H1 (cell line): ENCODE results near the gene SLC6A18. TPM values are rescaled to one million over a fixed set of nuclear protein-coding genes. Genes with fewer than 3 reads are reported as not detected.
"Not testable (repeated sequence)": the region's sequence is repeated elsewhere in the genome, so short reads cannot be mapped to it uniquely, and the experiment has no call there.

ENCODE experiments used
- CTCF ChIA-PET: fragments of 300-600 bp; sonication (Branson Sonifier 250); formaldehyde crosslinking; loops from one replicate; lab custom pipeline; 2021; ENCODE audit not compliant: partially characterized antibody; lab: Charles Lee
- POLR2A ChIA-PET: fragments of 300-600 bp; sonication (Branson Sonifier 250); formaldehyde crosslinking; loops from one replicate; lab custom pipeline; 2021; ENCODE audit warnings: inconsistent platforms; ENCODE audit not compliant: partially characterized antibody; lab: Charles Lee
- DNase-seq, 2 experiments: peaks; one replicate each; pipeline versions ENCODE4 v3.0.0 to v3.0.0-alpha.2; 2010 to 2022; ENCODE audit warnings: low spot score in 2 of 2, low read depth in 1 of 2, mixed read lengths in 1 of 2
- FAIRE-seq: peaks from 2 replicates; lab custom pipeline; 2011; peaks lifted over from hg19 to GRCh38; lab: Jason Lieb, UNC
- H2AFZ ChIP-seq: 2 replicates; pipeline ENCODE4 v1.8.1; 2012; ENCODE audit warnings: low read length, inconsistent platforms
- H2AK5ac ChIP-seq: 2 replicates; pipeline ENCODE4 v1.6.1; 2013; ENCODE audit warnings: low read depth, low read length
- H2BK120ac ChIP-seq: replicated peaks from 2 replicates; pipeline ENCODE3; 2013; ENCODE audit warnings: low read depth, low read length, inconsistent platforms
- H2BK12ac ChIP-seq: 2 replicates; pipeline ENCODE4 v1.6.1; 2013; ENCODE audit warnings: low read depth, low read length
- H2BK15ac ChIP-seq: 2 replicates; pipeline ENCODE4 v1.6.1; 2013; ENCODE audit warnings: low read length
- H2BK20ac ChIP-seq: 2 replicates; pipeline ENCODE4 v1.6.1; 2013; ENCODE audit warnings: low read length
- H2BK5ac ChIP-seq: 2 replicates; pipeline ENCODE4 v1.6.1; 2013; ENCODE audit warnings: low read depth, low read length
- H3K14ac ChIP-seq: 2 replicates; pipeline ENCODE4 v1.6.1; 2013; ENCODE audit warnings: inconsistent platforms; ENCODE audit not compliant: insufficient read length
- H3K18ac ChIP-seq: 2 replicates; pipeline ENCODE4 v1.6.1; 2013; ENCODE audit warnings: low read length; ENCODE audit errors: extremely low read depth
- H3K23ac ChIP-seq: 2 replicates; pipeline ENCODE4 v1.6.1; 2013; ENCODE audit warnings: inconsistent platforms; ENCODE audit not compliant: insufficient read length
- H3K23me2 ChIP-seq: 2 replicates; pipeline ENCODE4 v1.6.1; 2013; ENCODE audit warnings: low read depth, low read length
- H3K27ac ChIP-seq: 2 replicates; pipeline ENCODE4 v1.6.1; 2011; ENCODE audit warnings: low read depth, low read length, inconsistent platforms
- H3K27me3 ChIP-seq, 4 experiments: replicated peaks in 1 of 4; 1 replicate in 1 of 4; 2 replicates in 3 of 4; pipeline versions ENCODE4 v1.6.1 to v1.8.1; 2011 to 2013; ENCODE audit warnings: low read length in 3 of 4, mild to moderate bottlenecking in 3 of 4, inconsistent platforms in 2 of 4, mixed read lengths in 2 of 4, moderate library complexity in 1 of 4; ENCODE audit not compliant: control insufficient read depth in 3 of 4, insufficient read depth in 3 of 4; ENCODE audit errors: extremely low read depth in 1 of 4
- H3K36me3 ChIP-seq, 4 experiments: 2 replicates each; pipeline versions ENCODE4 v1.6.1 to v1.8.1; 2011 to 2013; ENCODE audit warnings: mild to moderate bottlenecking in 4 of 4, low read length in 3 of 4, moderate library complexity in 2 of 4, control low read depth in 1 of 4, inconsistent platforms in 1 of 4; ENCODE audit not compliant: insufficient read depth in 4 of 4, control insufficient read depth in 2 of 4
- H3K4ac ChIP-seq: replicated peaks from 2 replicates; pipeline ENCODE3; 2013; ENCODE audit warnings: low read length, low read depth, mixed read lengths, inconsistent platforms; ENCODE audit not compliant: insufficient read length
- H3K4me1 ChIP-seq, 4 experiments: replicated peaks in 1 of 4; 1 replicate in 1 of 4; 2 replicates in 3 of 4; pipeline versions ENCODE4 v1.6.1 to v1.8.1; 2011 to 2013; ENCODE audit warnings: low read length in 3 of 4, inconsistent platforms in 2 of 4, mixed read lengths in 1 of 4; ENCODE audit not compliant: insufficient read depth in 4 of 4, control insufficient read depth in 3 of 4
- H3K4me2 ChIP-seq, 2 experiments: 2 replicates each; pipeline versions ENCODE4 v1.6.1 to v1.8.1; 2011 to 2013; ENCODE audit warnings: low read depth in 2 of 2, low read length in 2 of 2, control low read depth in 1 of 2, inconsistent platforms in 1 of 2, mild to moderate bottlenecking in 1 of 2; ENCODE audit not compliant: insufficient read depth in 1 of 2
- H3K4me3 ChIP-seq, 4 experiments: fragments of 200-600, 300-600 bp in 1 of 4; sonication (generic), shearing (Covaris generic), sonication (Bioruptor Twin) in 1 of 4; 2 replicates each; pipeline versions ENCODE4 v1.5.1 to v1.8.1; 2011 to 2016; ENCODE audit warnings: low read length in 4 of 4, low read depth in 3 of 4, control low read depth in 2 of 4, inconsistent platforms in 2 of 4, mild to moderate bottlenecking in 2 of 4, mixed read lengths in 1 of 4, moderate library complexity in 1 of 4; ENCODE audit not compliant: insufficient read depth in 2 of 4; ENCODE audit errors: extremely low read depth in 1 of 4
- H3K56ac ChIP-seq: replicated peaks from 2 replicates; pipeline ENCODE3; 2013; ENCODE audit warnings: low read depth, mild to moderate bottlenecking, mixed read lengths, low read length, inconsistent platforms; ENCODE audit not compliant: insufficient read length
- H3K79me1 ChIP-seq: 2 replicates; pipeline ENCODE4 v1.6.1; 2013; ENCODE audit warnings: low read depth, low read length, control low read depth
- H3K79me2 ChIP-seq, 2 experiments: 2 replicates each; pipeline versions ENCODE4 v1.6.1 to v1.8.1; 2012 to 2013; ENCODE audit warnings: low read length in 2 of 2, mild to moderate bottlenecking in 2 of 2, inconsistent platforms in 1 of 2; ENCODE audit not compliant: insufficient read depth in 2 of 2, control insufficient read depth in 1 of 2
- H3K9ac ChIP-seq, 4 experiments: replicated peaks in 1 of 4; 1 replicate in 1 of 4; 2 replicates in 3 of 4; pipeline versions ENCODE4 v1.6.1 to v1.8.1; 2011 to 2013; ENCODE audit warnings: low read depth in 3 of 4, low read length in 3 of 4, control low read depth in 2 of 4, mild to moderate bottlenecking in 2 of 4, moderate library complexity in 2 of 4, inconsistent platforms in 1 of 4; ENCODE audit errors: extremely low read depth in 1 of 4
- H3K9me3 ChIP-seq, 2 experiments: 2 replicates each; pipeline versions ENCODE4 v1.6.1 to v1.8.1; 2012 to 2013; ENCODE audit warnings: mild to moderate bottlenecking in 2 of 2, moderate library complexity in 2 of 2, control low read depth in 1 of 2, inconsistent platforms in 1 of 2, low read depth in 1 of 2, low read length in 1 of 2, mixed read lengths in 1 of 2; ENCODE audit not compliant: insufficient read depth in 2 of 2
- H4K20me1 ChIP-seq, 2 experiments: replicated peaks in 1 of 2; 2 replicates each; pipeline versions ENCODE3 to v1.8.1; 2011 to 2013; ENCODE audit warnings: inconsistent platforms in 2 of 2, low read length in 2 of 2, mild to moderate bottlenecking in 1 of 2; ENCODE audit not compliant: insufficient read depth in 2 of 2, control insufficient read depth in 1 of 2
- H4K5ac ChIP-seq: 2 replicates; pipeline ENCODE4 v1.6.1; 2013; ENCODE audit warnings: low read length, low read depth, mixed read lengths, inconsistent platforms; ENCODE audit not compliant: insufficient read length
- H4K8ac ChIP-seq: 2 replicates; pipeline ENCODE4 v1.8.0; 2013; ENCODE audit warnings: mild to moderate bottlenecking, moderate library complexity, low read length, inconsistent platforms; ENCODE audit not compliant: insufficient read depth; ENCODE audit errors: extremely low read depth
- H4K91ac ChIP-seq: replicated peaks from 2 replicates; pipeline ENCODE3; 2013; ENCODE audit warnings: low read length, mixed read lengths, inconsistent platforms; ENCODE audit not compliant: insufficient read length
- WGBS, 2 experiments: shearing (Covaris generic) in 1 of 2; methylation state at CpG; one replicate each; pipeline versions ENCODE4 v1.1.6 to v1.1.7; 2013 to 2015; ENCODE audit warnings: low lambda C conversion rate in 2 of 2, mixed read lengths in 2 of 2, inconsistent platforms in 1 of 2, low coverage in 1 of 2, missing lambda C conversion rate in 1 of 2; ENCODE audit not compliant: insufficient replicate concordance in 2 of 2, insufficient coverage in 1 of 2, insufficient read length in 1 of 2; ENCODE audit errors: extremely low coverage in 1 of 2, missing lambda C conversion rate in 1 of 2; 5-methylcytosine and 5-hydroxymethylcytosine counted together
- polyA plus RNA-seq, 7 experiments: library from polyadenylated mRNA; depleted of rRNA in 3 of 7; stranded (reverse) in 5 of 7; unstranded in 2 of 7; fragments of >200 nt in 5 of 7; fragments of 200-250 nt in 2 of 7; gene quantifications; 1 replicate in 5 of 7; 2 replicates in 1 of 7; 4 replicates in 1 of 7; pipeline versions ENCODE4 v1.2.1 to v1.2.3, GENCODE V29; 2011 to 2013; ENCODE audit warnings: missing spikeins in 2 of 7, mixed read lengths in 2 of 7
- total RNA-seq: library from RNA; stranded (reverse); fragmentation: NEBNext Ultra II Directional; extraction: Animal tissue kit (Norgen Biotek cat#: 25700); gene quantifications from 2 replicates; pipeline ENCODE4 v1.2.1, GENCODE V29; 2021

The SLC6A18 gene
- total and polyA plus RNA-seq, 2 of the 8 experiments (the other 6 are each of a cell fraction or from before 2014, with no cell fraction given) = not detected

GRCh38 chr5:1275397-1276391, 50.5 kb downstream of the SLC6A18 start:
- H2AK5ac ChIP-seq, H3K9me3 ChIP-seq, H3K14ac ChIP-seq, H3K23ac ChIP-seq, H4K5ac ChIP-seq, H3K4me1 ChIP-seq, H4K91ac ChIP-seq, H2BK120ac ChIP-seq, H2BK15ac ChIP-seq, H4K8ac ChIP-seq, POLR2A ChIA-PET, H3K18ac ChIP-seq, H3K4me3 ChIP-seq, H3K23me2 ChIP-seq, H3K9ac ChIP-seq, FAIRE-seq, H2BK12ac ChIP-seq, H3K27me3 ChIP-seq, H3K4me2 ChIP-seq, H3K4ac ChIP-seq, H2AFZ ChIP-seq, H3K27ac ChIP-seq, H2BK5ac ChIP-seq, DNase-seq, H2BK20ac ChIP-seq, H3K79me1 ChIP-seq, H3K56ac ChIP-seq: not testable (repeated sequence)
- Histone ChIP-seq H3K79me2 (peaks cover 3 to 12% of the 10 kb centered on the region in 2 experiments; a peak in 2 of 4 replicates), H4K20me1 (peaks cover 0 to 11% of the 10 kb centered on the region in 2 experiments), H3K36me3 (peaks cover 0 to 24% (median 6%) of the 10 kb centered on the region in 4 experiments; a peak in 4 of 8 replicates)
- CTCF ChIA-PET = interaction anchor here (0.8 kb wide), 1 partner anchor 10 kb away, joined by 4 read pairs; no protein-coding TSS in a partner anchor
- WGBS, 2 experiments = 84% methylated on average over 9 of the region's 10 CpGs; no CpG with 5 or more reads in 1 of the 2 experiments
